C4-2B (cell line): ENCODE measurements around the gene RPS27L.

ENCODE experiments used
- CTCF ChIP-seq: fragments of 450-650 bp; conservative IDR thresholded peaks from 2 replicates; pipeline ENCODE4 v1.5.1; 2017; ENCODE audit warnings: mild to moderate bottlenecking
- ZFX ChIP-seq: fragments of 450-650 bp; IDR thresholded peaks from 2 replicates; pipeline ENCODE4 v1.6.1; 2017

DNA sequence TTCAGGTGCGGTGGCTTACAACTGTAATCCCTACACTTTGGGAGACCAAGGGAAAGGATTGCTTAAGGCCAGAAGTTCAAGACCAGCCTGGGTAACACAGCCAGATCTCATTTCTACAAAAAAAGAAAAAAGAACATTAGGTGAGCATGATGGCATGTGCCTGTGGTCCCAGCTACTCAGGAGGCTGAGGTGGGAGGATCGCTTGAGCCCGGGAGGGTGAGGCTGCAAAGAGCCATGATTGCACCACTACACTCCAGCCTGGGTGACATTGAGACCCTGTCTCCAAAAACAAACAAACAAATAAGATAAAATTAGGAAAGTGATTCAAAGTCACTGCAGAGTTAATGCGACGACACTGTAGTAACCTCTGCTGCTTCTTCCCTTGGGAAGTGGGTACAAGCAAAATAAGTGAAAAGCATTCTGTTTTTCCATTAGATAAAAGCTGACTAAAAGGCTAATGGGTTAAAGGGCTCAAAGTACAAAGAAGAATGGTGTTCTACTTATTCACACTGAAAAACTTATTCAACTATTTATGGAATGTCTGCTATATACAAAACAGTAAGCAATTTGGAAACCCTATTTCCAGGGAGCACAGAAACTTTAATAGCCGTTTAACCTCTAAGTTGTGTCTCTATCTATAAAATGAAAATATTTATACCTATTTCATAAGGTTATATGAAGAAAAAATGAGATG lies 8.0 kb upstream of the RPS27L start:
- TF ChIP-seq CTCF (no peak), ZFX (no peak)
